ENCODE data around the gene MTREX.
"Not testable (repeated sequence)": the region's sequence is repeated elsewhere in the genome, so short reads cannot be mapped to it uniquely, and the experiment has no call there.

The MTREX gene

GRCh38 chr5:55308254-55308836 lies 556 bp downstream of the MTREX start:
- Histone ChIP-seq H3K9me3 (ENCODE audit: control insufficient read depth, low read length) (no peaks in the 10 kb centered on the region), H3K79me2 (peaks cover 60% of the 10 kb centered on the region), H3K9ac (peak overlapping the region; percentile 65), H3K27ac (peak overlapping the region; percentile 92), H3K36me3 (ENCODE audit: control insufficient read depth, insufficient read depth, low read length) (no peaks in the 10 kb centered on the region), H2AFZ (peak overlapping the region; percentile 94), H3K4me2 (ENCODE audit: low read length) (peak overlapping the region; percentile 86), H3K27me3 (ENCODE audit: control insufficient read depth, insufficient read depth, low read length) (no peaks in the 10 kb centered on the region), H3K4me3 (ENCODE audit: low read depth, low read length) (peak overlapping the region; percentile 94), H3K4me1 (peaks cover 18% of the 10 kb centered on the region)
- TF ChIP-seq CTCF (IDR thresholded peaks at IDR 0.05), result no peak

GRCh38 chr5:55313870-55314617 lies 6.3 kb downstream of the MTREX start:
- Histone ChIP-seq H3K9ac (no peak overlapping the region), H3K4me1 (peaks cover 6% of the 10 kb centered on the region), H3K9me3 (ENCODE audit: control insufficient read depth, low read length) (no peaks in the 10 kb centered on the region), H3K27me3 (ENCODE audit: control insufficient read depth, insufficient read depth, low read length) (no peaks in the 10 kb centered on the region), H3K4me3 (ENCODE audit: low read depth, low read length) (no peak overlapping the region), H3K27ac (no peak overlapping the region), H2AFZ (no peak overlapping the region), H3K36me3 (ENCODE audit: control insufficient read depth, insufficient read depth, low read length) (no peaks in the 10 kb centered on the region), H3K4me2 (ENCODE audit: low read length) (no peak overlapping the region), H3K79me2 (peaks cover 47% of the 10 kb centered on the region)
- no peak for TF ChIP-seq CTCF (IDR thresholded peaks at IDR 0.05)

GRCh38 chr5:55316289-55316688 lies 8.5 kb downstream of the MTREX start:
- H3K9ac ChIP-seq, result no peak overlapping the region
- H3K36me3 ChIP-seq (ENCODE audit: control insufficient read depth, insufficient read depth, low read length), result no peaks in the 10 kb centered on the region
- no peaks in the 10 kb centered on the region for H3K27me3 ChIP-seq (ENCODE audit: control insufficient read depth, insufficient read depth, low read length)
- peaks cover 32% of the 10 kb centered on the region for H3K79me2 ChIP-seq
- H3K4me3 ChIP-seq (ENCODE audit: low read depth, low read length), result no peak overlapping the region
- no peaks in the 10 kb centered on the region for H3K9me3 ChIP-seq (ENCODE audit: control insufficient read depth, low read length)
- H3K4me1 ChIP-seq, result no peaks in the 10 kb centered on the region
- H3K4me2 ChIP-seq (ENCODE audit: low read length), result no peak overlapping the region
- TF ChIP-seq CTCF (IDR thresholded peaks at IDR 0.05), result no peak
- H2AFZ ChIP-seq, result no peak overlapping the region
- no peak overlapping the region for H3K27ac ChIP-seq

- H3K27ac ChIP-seq, result no peak overlapping the region
- TF ChIP-seq CTCF (IDR thresholded peaks at IDR 0.05), result no peak
- H3K4me1 ChIP-seq, result no peaks in the 10 kb centered on the region
- no peak overlapping the region for H3K9ac ChIP-seq
- H3K79me2 ChIP-seq, result peaks cover 31% of the 10 kb centered on the region
- H3K9me3 ChIP-seq (ENCODE audit: control insufficient read depth, low read length), result no peaks in the 10 kb centered on the region
- H2AFZ ChIP-seq, result no peak overlapping the region
- H3K27me3 ChIP-seq (ENCODE audit: control insufficient read depth, insufficient read depth, low read length), result no peaks in the 10 kb centered on the region
- H3K4me3 ChIP-seq (ENCODE audit: low read depth, low read length), result no peak overlapping the region
- H3K4me2 ChIP-seq (ENCODE audit: low read length), result no peak overlapping the region
- no peaks in the 10 kb centered on the region for H3K36me3 ChIP-seq (ENCODE audit: control insufficient read depth, insufficient read depth, low read length)
Measured at GRCh38 chr5:55316837-55317236, 9.0 kb downstream of the MTREX start.

GRCh38 chr5:55318237-55318636 lies 10.4 kb downstream of the MTREX start:
- H3K4me3 ChIP-seq (ENCODE audit: low read depth, low read length); H3K27me3 ChIP-seq (ENCODE audit: control insufficient read depth, insufficient read depth, low read length); H3K4me1 ChIP-seq; H2AFZ ChIP-seq; H3K9ac ChIP-seq; H3K36me3 ChIP-seq (ENCODE audit: control insufficient read depth, insufficient read depth, low read length); H3K9me3 ChIP-seq (ENCODE audit: control insufficient read depth, low read length); H3K27ac ChIP-seq; H3K4me2 ChIP-seq (ENCODE audit: low read length): not testable (repeated sequence)
- H3K79me2 ChIP-seq, result peaks cover 28% of the 10 kb centered on the region

Data from parathyroid adenoma (tissue), 2 donors.